ENCODE data around the gene BCAP29. TPM values are rescaled to one million over a fixed set of nuclear protein-coding genes. Genes with fewer than 3 reads are reported as not detected.

Gene BCAP29
- total RNA-seq, 1 donor from 2014 or later: 73.0 TPM

- TF ChIP-seq CTCF (IDR thresholded peaks at IDR 0.05): no peak
- DNase-seq (ENCODE audit: low spot score): no peak
Measured at GRCh38 chr7:107610323-107610722, 30.3 kb downstream of the BCAP29 start.

GRCh38 chr7:107613439-107613838, 33.4 kb downstream of the BCAP29 start:
- Mint-ChIP-seq H3K9me3 (ENCODE audit: low read depth) (no peaks in the 10 kb centered on the region), H3K4me1 (ENCODE audit: low read depth) (no peaks in the 10 kb centered on the region), H3K27ac (ENCODE audit: unreplicated experiment) (no peak overlapping the region), H3K4me3 (ENCODE audit: unreplicated experiment) (no peak overlapping the region), H3K27me3 (ENCODE audit: low read depth) (no peaks in the 10 kb centered on the region), H3K36me3 (ENCODE audit: low read depth) (peaks cover 31% of the 10 kb centered on the region)
- DNase-seq (ENCODE audit: low spot score): no peak
- TF ChIP-seq CTCF (IDR thresholded peaks at IDR 0.05): no peak

More at GRCh38 chr7:107610323-107610722, 30.3 kb downstream of the BCAP29 start:
- H3K27me3 Mint-ChIP-seq (ENCODE audit: low read depth): no peaks in the 10 kb centered on the region
- no peak overlapping the region for H3K27ac Mint-ChIP-seq (ENCODE audit: unreplicated experiment)
- no peaks in the 10 kb centered on the region for H3K4me1 Mint-ChIP-seq (ENCODE audit: low read depth)
- H3K4me3 Mint-ChIP-seq (ENCODE audit: unreplicated experiment): no peak overlapping the region
- H3K36me3 Mint-ChIP-seq (ENCODE audit: low read depth): peaks cover 18% of the 10 kb centered on the region
- H3K9me3 Mint-ChIP-seq (ENCODE audit: low read depth): no peaks in the 10 kb centered on the region

DNA sequence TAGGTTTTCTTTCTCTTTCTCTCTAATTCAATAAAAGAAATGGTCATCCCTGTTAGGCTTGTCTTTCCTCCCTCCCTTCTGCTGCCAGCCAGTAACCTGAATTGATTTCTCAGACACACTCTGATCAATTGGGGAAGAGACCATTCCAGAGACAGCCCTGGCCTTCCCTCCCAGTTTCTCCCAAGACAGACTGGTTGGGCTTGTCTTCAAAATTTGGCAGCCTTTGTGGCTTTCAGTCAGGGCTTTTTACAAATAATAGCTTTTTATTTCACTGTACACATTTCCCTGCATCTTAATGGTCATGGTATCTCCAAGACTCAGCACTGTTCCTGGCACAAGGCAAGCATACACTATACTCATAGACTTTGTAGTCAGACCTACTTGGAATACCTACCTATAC, 33.9 kb downstream of the BCAP29 start:
- DNase-seq (ENCODE audit: low spot score): no peak
- Mint-ChIP-seq H3K9me3 (ENCODE audit: low read depth) (no peaks in the 10 kb centered on the region), H3K27me3 (ENCODE audit: low read depth) (no peaks in the 10 kb centered on the region), H3K4me3 (ENCODE audit: unreplicated experiment) (no peak overlapping the region), H3K36me3 (ENCODE audit: low read depth) (peaks cover 30% of the 10 kb centered on the region), H3K27ac (ENCODE audit: unreplicated experiment) (no peak overlapping the region), H3K4me1 (ENCODE audit: low read depth) (no peaks in the 10 kb centered on the region)
- no peak for TF ChIP-seq CTCF (IDR thresholded peaks at IDR 0.05)

GRCh38 chr7:107614425-107614824, 34.4 kb downstream of the BCAP29 start:
- no peak overlapping the region for H3K4me3 Mint-ChIP-seq (ENCODE audit: unreplicated experiment)
- no peaks in the 10 kb centered on the region for H3K27me3 Mint-ChIP-seq (ENCODE audit: low read depth)
- TF ChIP-seq CTCF (IDR thresholded peaks at IDR 0.05): no peak
- H3K36me3 Mint-ChIP-seq (ENCODE audit: low read depth): peaks cover 30% of the 10 kb centered on the region
- no peaks in the 10 kb centered on the region for H3K4me1 Mint-ChIP-seq (ENCODE audit: low read depth)
- H3K9me3 Mint-ChIP-seq (ENCODE audit: low read depth): no peaks in the 10 kb centered on the region
- no peak overlapping the region for H3K27ac Mint-ChIP-seq (ENCODE audit: unreplicated experiment)
- no peak for DNase-seq (ENCODE audit: low spot score)

DNA sequence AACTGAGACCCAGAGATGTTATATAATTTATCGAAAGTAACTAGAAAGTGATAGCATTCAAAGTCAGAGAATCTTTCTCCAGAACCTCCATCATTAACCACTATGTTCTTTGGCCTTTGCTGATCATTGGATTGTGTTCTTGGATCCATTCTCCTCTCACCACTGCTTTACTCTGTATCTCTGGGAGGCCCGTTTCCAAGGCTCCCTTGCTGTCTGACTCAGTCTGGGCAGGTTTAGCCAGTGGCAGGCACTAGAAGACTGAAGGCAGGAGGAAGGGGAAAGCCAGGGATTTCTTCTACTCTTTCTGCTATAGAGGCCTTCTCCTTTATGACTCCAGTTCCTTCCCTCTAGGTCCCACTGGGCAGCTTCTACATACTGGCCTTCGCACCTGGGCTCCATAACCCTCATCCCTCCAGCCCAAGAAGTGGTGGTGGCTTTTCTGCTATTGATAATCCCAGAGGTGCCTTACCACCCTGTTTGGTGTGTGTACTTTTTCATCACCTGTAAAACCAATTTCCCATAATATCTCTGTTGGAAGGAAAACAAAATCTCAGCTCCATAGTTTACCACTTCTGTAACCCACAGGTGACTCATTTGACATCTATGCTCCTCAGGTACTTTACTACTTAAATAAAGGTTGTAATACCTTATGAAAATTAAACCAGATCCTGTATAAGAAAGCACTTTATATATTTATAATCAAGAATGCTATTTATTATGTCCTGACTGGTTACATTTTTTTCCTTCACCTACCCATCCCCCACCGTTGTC, 36.0 kb downstream of the BCAP29 start:
- Mint-ChIP-seq H3K4me3 (ENCODE audit: unreplicated experiment) (no peak overlapping the region), H3K27me3 (ENCODE audit: low read depth) (no peaks in the 10 kb centered on the region), H3K27ac (ENCODE audit: unreplicated experiment) (no peak overlapping the region), H3K9me3 (ENCODE audit: low read depth) (no peaks in the 10 kb centered on the region), H3K36me3 (ENCODE audit: low read depth) (peaks cover 33% of the 10 kb centered on the region), H3K4me1 (ENCODE audit: low read depth) (no peaks in the 10 kb centered on the region)
- no peak for DNase-seq (ENCODE audit: low spot score)
- no peak for TF ChIP-seq CTCF (IDR thresholded peaks at IDR 0.05)
